ENCODE data around the gene C19orf81. TPM values are rescaled to one million over a fixed set of nuclear protein-coding genes. Genes with fewer than 3 reads are reported as not detected.

C19orf81 gene
- polyA plus RNA-seq, 3 donors, result not detected

- DNase-seq, result no peak
- Histone ChIP-seq H3K9ac (ENCODE audit: insufficient read depth, low read length, poor library complexity, severe bottlenecking) (no peak overlapping the region), H3K79me2 (ENCODE audit: insufficient read depth, low read length) (no peaks in the 10 kb centered on the region), H3K4me2 (replicated peaks; ENCODE audit: extremely low read depth, low read length, poor library complexity, severe bottlenecking) (no peak overlapping the region), H3K27ac (ENCODE audit: low read depth in 1 of 2, low read length in 2 of 2) (no peak overlapping the region), H3K4me1 (ENCODE audit: control insufficient read depth in 1 of 2, insufficient read depth in 2 of 2, low read length in 2 of 2) (peaks cover 14 to 18% of the 10 kb centered on the region in 2 donors), H3K9me3 (replicated peaks in 1 of 2; ENCODE audit: control insufficient read depth in 1 of 2, insufficient read depth in 1 of 2, low read length in 2 of 2) (peaks cover 16 to 23% of the 10 kb centered on the region in 2 donors), H2AFZ (ENCODE audit: insufficient read depth, low read depth, low read length, poor library complexity, severe bottlenecking) (no peak overlapping the region), H4K20me1 (ENCODE audit: insufficient read depth, low read length) (no peaks in the 10 kb centered on the region), H3K36me3 (replicated peaks in 1 of 2; ENCODE audit: control insufficient read depth in 1 of 2, insufficient read depth in 2 of 2, low read length in 2 of 2) (no peaks in the 10 kb centered on the region), H3K27me3 (ENCODE audit: control insufficient read depth in 2 of 2, insufficient read depth in 2 of 2, low read length in 2 of 2) (peaks cover 15 to 44% of the 10 kb centered on the region in 2 donors), H3K4me3 (replicated peaks in 1 of 3; ENCODE audit: low read depth in 2 of 3, low read length in 3 of 3) (no peak overlapping the region)
- H3K27me3 Mint-ChIP-seq (ENCODE audit: low read depth in 3 of 3), result peaks cover 60 to 81% (median 79%) of the 10 kb centered on the region in 3 donors
- H3K4me3 Mint-ChIP-seq, result peak overlapping the region in 1 of 2 donors; percentile 5
- WGBS (ENCODE audit: insufficient coverage), result 89% methylated on average over 10 of the region's 10 CpGs
- intact Hi-C loops (cut with micrococcal nuclease), result loop anchor here in 1 of 2 donors (10.0 kb wide), 1 partner anchor 124 kb away; no protein-coding TSS in a partner anchor
- H3K9me3 Mint-ChIP-seq, result peaks cover 17 to 55% (median 33%) of the 10 kb centered on the region in 7 donors
- no peak overlapping the region for H3K27ac Mint-ChIP-seq
- H3K36me3 Mint-ChIP-seq, result peaks cover 0 to 4% of the 10 kb centered on the region in 2 donors
- TF ChIP-seq, protein P1, sequence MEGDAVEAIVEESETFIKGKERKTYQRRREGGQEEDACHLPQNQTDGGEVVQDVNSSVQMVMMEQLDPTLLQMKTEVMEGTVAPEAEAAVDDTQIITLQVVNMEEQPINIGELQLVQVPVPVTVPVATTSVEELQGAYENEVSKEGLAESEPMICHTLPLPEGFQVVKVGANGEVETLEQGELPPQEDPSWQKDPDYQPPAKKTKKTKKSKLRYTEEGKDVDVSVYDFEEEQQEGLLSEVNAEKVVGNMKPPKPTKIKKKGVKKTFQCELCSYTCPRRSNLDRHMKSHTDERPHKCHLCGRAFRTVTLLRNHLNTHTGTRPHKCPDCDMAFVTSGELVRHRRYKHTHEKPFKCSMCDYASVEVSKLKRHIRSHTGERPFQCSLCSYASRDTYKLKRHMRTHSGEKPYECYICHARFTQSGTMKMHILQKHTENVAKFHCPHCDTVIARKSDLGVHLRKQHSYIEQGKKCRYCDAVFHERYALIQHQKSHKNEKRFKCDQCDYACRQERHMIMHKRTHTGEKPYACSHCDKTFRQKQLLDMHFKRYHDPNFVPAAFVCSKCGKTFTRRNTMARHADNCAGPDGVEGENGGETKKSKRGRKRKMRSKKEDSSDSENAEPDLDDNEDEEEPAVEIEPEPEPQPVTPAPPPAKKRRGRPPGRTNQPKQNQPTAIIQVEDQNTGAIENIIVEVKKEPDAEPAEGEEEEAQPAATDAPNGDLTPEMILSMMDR (IDR thresholded peaks at IDR 0.05), result no peak
- H3K4me1 Mint-ChIP-seq, result peaks cover 18% of the 10 kb centered on the region
These were observed 11.8 kb downstream of the C19orf81 start for GRCh38 chr19:50661023-50661422.

- peaks cover 0 to 4% of the 10 kb centered on the region in 2 donors for H3K36me3 Mint-ChIP-seq
- no peak overlapping the region for H3K9ac ChIP-seq (ENCODE audit: insufficient read depth, low read length, poor library complexity, severe bottlenecking)
- WGBS (ENCODE audit: insufficient coverage), result 77% methylated on average over 49 of the region's 49 CpGs
- peaks cover 11 to 48% (median 29%) of the 10 kb centered on the region in 7 donors for H3K9me3 Mint-ChIP-seq
- H3K4me2 ChIP-seq (replicated peaks; ENCODE audit: extremely low read depth, low read length, poor library complexity, severe bottlenecking), result no peak overlapping the region
- peaks cover 59 to 87% (median 76%) of the 10 kb centered on the region in 3 donors for H3K27me3 Mint-ChIP-seq (ENCODE audit: low read depth in 3 of 3)
- H3K36me3 ChIP-seq (replicated peaks in 1 of 2; ENCODE audit: control insufficient read depth in 1 of 2, insufficient read depth in 2 of 2, low read length in 2 of 2), result no peaks in the 10 kb centered on the region
- peak overlapping the region in 1 of 2 donors; percentile 26 for H3K4me3 Mint-ChIP-seq
- H3K4me3 ChIP-seq (replicated peaks in 1 of 3; ENCODE audit: low read depth in 2 of 3, low read length in 3 of 3), result no peak overlapping the region
- TF ChIP-seq, protein P1 (IDR thresholded peaks at IDR 0.05), result no peak
- intact Hi-C loops (cut with micrococcal nuclease), result loop anchor here in 1 of 2 donors (10.0 kb wide), 1 partner anchor 123 kb away; no protein-coding TSS in a partner anchor
- peaks cover 18% of the 10 kb centered on the region for H3K4me1 Mint-ChIP-seq
- H3K79me2 ChIP-seq (ENCODE audit: insufficient read depth, low read length), result no peaks in the 10 kb centered on the region
- H3K9me3 ChIP-seq (replicated peaks in 1 of 2; ENCODE audit: control insufficient read depth in 1 of 2, insufficient read depth in 1 of 2, low read length in 2 of 2), result peaks cover 13 to 20% of the 10 kb centered on the region in 2 donors
- peaks cover 23 to 52% of the 10 kb centered on the region in 2 donors for H3K27me3 ChIP-seq (ENCODE audit: control insufficient read depth in 2 of 2, insufficient read depth in 2 of 2, low read length in 2 of 2)
- no peak overlapping the region for H2AFZ ChIP-seq (ENCODE audit: insufficient read depth, low read depth, low read length, poor library complexity, severe bottlenecking)
- no peak for DNase-seq
- H3K27ac ChIP-seq (ENCODE audit: low read depth in 1 of 2, low read length in 2 of 2), result no peak overlapping the region
- H3K27ac Mint-ChIP-seq, result no peak overlapping the region
- peaks cover 14 to 18% of the 10 kb centered on the region in 2 donors for H3K4me1 ChIP-seq (ENCODE audit: control insufficient read depth in 1 of 2, insufficient read depth in 2 of 2, low read length in 2 of 2)
- H4K20me1 ChIP-seq (ENCODE audit: insufficient read depth, low read length), result no peaks in the 10 kb centered on the region
These were observed 12.8 kb downstream of the C19orf81 start for GRCh38 chr19:50661766-50662650.

All from CD14-positive monocyte (primary cell).